Stimulated activated memory B cell treated with anti-CD40 and anti-IgM and Interleukin-4, amounts not matched to agents 10 μg/mL and 1 μg/mL and 100 μg/mL, for 72 hours (primary cell): ENCODE measurements around the gene CELA2B.
A peak's percentile ranks its signal among the peaks of the same experiment; 100 is the strongest.
"Not testable (repeated sequence)": the region's sequence is repeated elsewhere in the genome, so short reads cannot be mapped to it uniquely, and the experiment has no call there.

Experiments
- ATAC-seq: fragments of 150-1000 bp; cut with Tn5 transposase; 2 replicates; pipeline ENCODE4 v1.10.0; 2021
- H3K27ac Mint-ChIP-seq: one replicate; pipeline ENCODE4 v1.8.0; 2022; ENCODE audit warnings: mild to moderate bottlenecking, mixed read lengths
- H3K27me3 Mint-ChIP-seq: one replicate; pipeline ENCODE4 v1.8.0; 2022; ENCODE audit warnings: mixed read lengths
- H3K36me3 Mint-ChIP-seq: one replicate; pipeline ENCODE4 v1.8.0; 2022; ENCODE audit warnings: mixed read lengths
- H3K4me1 Mint-ChIP-seq: one replicate; pipeline ENCODE4 v1.8.0; 2022; ENCODE audit warnings: mixed read lengths
- H3K4me3 Mint-ChIP-seq: one replicate; pipeline ENCODE4 v1.8.0; 2022; ENCODE audit warnings: mild to moderate bottlenecking, moderate library complexity, mixed read lengths
- H3K9me3 Mint-ChIP-seq: one replicate; pipeline ENCODE4 v1.8.0; 2022; ENCODE audit warnings: mixed read lengths

The CELA2B gene

DNA sequence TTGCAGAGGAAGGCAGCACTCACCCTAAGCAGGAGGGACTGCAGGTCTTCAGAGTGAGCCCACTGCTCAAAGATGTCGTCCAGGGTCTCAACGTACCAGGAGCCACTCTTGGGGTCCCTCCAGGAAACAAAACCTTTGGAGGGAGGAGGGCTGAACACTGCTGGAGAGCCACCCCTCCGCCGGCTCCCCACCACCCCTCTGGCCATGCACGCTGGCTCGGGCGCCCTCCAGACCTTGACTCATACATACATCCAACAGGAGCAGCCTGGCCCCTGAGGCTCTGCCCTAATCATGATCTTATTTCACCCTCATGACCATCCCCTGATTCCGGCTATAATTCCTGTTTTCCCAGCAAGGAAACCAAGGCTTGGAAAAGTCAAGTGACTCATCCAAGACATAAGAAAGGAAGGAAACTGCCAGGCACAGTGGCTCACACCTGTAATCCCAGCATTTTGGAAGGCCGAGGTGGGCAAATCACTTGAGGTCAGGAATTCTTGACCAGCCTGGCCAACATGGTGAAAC is 18.0 kb downstream of the CELA2B start:
- peaks cover 68% of the 10 kb centered on the region for H3K36me3 Mint-ChIP-seq
- no peaks in the 10 kb centered on the region for H3K9me3 Mint-ChIP-seq
- no peak overlapping the region for H3K27ac Mint-ChIP-seq
- H3K4me1 Mint-ChIP-seq, result no peaks in the 10 kb centered on the region
- H3K4me3 Mint-ChIP-seq, result no peak overlapping the region
- ATAC-seq, result no peak
- no peaks in the 10 kb centered on the region for H3K27me3 Mint-ChIP-seq

DNA sequence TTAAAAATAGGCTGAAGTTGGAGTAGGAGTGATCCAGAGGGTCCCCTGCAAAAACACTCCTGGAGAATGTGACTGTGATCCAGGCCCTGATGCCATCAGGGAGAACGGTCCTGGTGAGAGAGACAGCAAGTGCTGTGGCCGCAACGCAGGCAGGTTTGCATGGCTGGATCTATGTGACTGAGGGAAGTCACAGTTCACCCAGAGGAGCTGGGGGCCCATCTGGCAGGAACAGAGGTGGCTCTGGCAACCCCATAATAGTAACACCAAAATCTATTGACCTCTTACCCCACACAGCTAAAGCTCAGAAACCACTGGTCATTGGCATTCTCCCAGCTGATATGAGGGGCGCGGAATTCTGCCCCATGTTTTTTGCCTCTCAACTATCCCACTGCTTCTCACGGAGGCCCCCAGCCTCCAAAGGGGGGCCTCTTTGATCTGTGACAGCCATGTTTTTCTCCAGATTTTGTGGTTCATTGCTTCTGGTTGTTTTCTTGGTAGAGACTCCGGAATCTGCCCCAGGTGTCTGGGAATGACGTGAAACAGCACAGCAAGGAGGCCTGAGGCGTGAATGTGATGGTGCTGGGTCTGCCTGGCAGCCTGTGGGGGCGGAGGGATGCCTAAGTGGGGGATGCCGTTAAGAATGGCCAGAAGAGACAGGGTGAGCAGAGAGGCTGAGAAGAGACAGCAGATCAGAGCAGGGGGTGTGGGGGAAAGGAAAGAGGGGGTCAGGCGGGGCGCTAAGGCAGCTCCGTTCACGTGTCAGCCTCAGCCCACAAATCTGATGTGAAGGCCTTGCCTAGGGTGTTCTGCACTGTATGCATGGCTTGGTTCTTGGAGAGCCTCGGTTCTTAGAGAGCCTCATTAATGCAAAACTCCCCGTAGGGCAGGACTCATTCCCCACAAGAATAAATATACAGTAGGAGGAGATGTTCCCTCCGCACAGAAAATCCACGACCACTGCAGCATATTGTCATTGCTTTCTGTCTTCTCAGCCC is 24.6 kb downstream of the CELA2B start:
- Mint-ChIP-seq H3K4me1 (no peaks in the 10 kb centered on the region), H3K27me3 (no peaks in the 10 kb centered on the region), H3K36me3 (peaks cover 53% of the 10 kb centered on the region), H3K4me3 (no peak overlapping the region), H3K9me3 (no peaks in the 10 kb centered on the region), H3K27ac (no peak overlapping the region)
- ATAC-seq, result no peak

DNA sequence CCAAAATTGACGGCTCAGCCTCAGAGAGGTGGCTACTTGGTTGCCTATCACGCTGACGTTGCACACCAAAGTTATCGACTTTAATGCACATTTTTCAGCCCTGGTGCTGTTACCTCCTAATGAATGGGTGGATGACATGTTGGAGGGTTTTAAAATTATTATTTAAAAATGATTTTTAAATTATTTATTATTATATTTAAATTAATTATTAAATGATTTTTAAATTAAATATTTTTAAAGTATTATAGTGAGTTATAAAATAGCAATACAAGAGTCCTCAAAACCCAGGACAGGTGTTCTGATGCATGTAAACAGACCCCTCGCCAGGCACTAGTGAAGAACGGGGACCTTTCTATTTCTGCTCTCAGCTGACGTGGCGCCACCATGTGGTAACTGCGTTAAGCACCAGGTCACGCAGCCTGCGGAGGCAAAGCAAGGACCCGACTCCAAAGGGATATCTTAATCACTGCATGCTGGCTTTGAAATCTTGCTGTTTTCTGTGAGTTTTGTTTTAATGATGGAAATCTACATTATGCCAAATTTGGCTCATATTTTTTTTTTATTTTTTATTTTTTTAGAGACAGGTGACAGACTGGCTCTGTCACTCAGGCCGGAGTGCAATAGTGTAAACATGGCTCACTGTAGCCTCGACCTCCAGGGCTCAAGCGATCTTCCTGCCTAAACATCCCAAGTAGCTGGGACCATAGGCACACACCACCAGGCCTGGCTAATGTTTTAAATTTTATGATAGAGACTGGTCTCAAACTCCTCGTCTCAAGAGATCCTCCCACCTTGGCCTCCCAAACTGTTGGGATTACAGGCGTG is 25.5 kb downstream of the CELA2B start:
- Mint-ChIP-seq H3K4me1 (no peaks in the 10 kb centered on the region), H3K27me3 (no peaks in the 10 kb centered on the region), H3K27ac (no peak overlapping the region), H3K36me3 (peaks cover 48% of the 10 kb centered on the region), H3K9me3 (no peaks in the 10 kb centered on the region), H3K4me3 (no peak overlapping the region)
- ATAC-seq, result no peak

DNA sequence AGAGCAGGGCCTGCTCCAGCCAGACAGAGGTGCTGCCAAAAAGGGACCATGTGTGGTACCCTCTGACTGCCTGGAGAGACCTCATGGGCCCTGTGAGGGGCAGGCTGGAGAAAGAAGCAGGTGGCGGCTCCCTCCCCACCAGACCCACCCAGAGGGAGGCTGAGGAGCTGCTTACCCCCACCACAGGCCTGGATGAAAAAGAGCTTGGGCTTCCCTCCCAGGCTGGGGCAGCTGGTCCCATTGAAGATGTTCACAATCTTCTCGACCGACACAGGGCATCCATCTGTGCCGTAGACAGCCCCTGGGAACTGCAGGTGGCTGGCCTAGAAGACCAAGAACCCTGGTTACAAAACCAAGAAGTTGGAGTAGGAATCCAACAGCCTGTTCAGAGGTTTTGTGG is 28.5 kb downstream of the CELA2B start:
- Mint-ChIP-seq H3K36me3 (peaks cover 34% of the 10 kb centered on the region), H3K4me3 (no peak overlapping the region), H3K27ac (no peak overlapping the region), H3K9me3 (no peaks in the 10 kb centered on the region), H3K27me3 (no peaks in the 10 kb centered on the region), H3K4me1 (peaks cover 7% of the 10 kb centered on the region)
- no peak for ATAC-seq

DNA sequence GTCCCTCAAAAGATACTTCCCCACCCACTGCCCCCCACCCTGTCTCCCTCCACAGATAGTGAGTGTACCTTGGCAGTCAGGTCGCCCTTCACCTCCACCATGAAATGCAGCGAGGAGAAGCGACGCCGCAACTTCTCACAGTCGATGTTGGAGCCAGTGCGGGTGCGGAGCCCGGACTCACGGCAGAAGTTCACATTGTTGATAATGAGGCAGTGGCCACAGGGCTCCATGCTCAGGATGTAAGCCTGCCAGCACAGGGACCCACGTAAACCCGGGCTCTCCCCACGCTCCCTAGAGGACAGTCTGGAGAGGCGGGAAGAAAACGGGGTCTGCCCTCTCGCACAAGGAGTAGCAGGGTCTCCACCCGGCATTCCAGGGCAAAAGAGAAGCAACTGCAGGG is 30.9 kb downstream of the CELA2B start:
- Mint-ChIP-seq H3K27ac (no peak overlapping the region), H3K9me3 (no peaks in the 10 kb centered on the region), H3K4me1 (peaks cover 15% of the 10 kb centered on the region), H3K36me3 (peaks cover 33% of the 10 kb centered on the region), H3K27me3 (no peaks in the 10 kb centered on the region), H3K4me3 (no peak overlapping the region)
- no peak for ATAC-seq

DNA sequence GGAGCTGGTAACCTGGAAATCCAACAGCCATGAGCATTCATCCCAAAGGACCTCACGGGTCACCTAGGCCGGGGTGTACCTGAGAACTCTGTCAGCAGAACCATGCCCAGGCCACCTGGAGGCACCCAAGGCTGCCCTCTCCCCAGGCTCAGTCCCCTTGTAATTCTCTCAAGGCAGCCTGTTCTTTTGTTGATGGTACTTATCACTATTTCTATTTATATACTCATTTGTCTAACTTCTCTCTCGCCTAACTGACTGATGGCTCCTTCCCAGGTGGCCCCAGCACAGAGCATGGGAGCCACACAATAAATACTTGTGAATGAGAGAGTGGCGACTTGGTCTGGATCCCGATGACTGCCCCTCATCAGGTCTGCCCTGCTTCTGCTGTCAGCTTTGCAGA is 31.4 kb downstream of the CELA2B start:
- Mint-ChIP-seq H3K27ac (no peak overlapping the region), H3K4me3 (no peak overlapping the region), H3K27me3 (no peaks in the 10 kb centered on the region), H3K9me3 (no peaks in the 10 kb centered on the region), H3K36me3 (peaks cover 33% of the 10 kb centered on the region), H3K4me1 (peaks cover 15% of the 10 kb centered on the region)
- ATAC-seq, result no peak

DNA sequence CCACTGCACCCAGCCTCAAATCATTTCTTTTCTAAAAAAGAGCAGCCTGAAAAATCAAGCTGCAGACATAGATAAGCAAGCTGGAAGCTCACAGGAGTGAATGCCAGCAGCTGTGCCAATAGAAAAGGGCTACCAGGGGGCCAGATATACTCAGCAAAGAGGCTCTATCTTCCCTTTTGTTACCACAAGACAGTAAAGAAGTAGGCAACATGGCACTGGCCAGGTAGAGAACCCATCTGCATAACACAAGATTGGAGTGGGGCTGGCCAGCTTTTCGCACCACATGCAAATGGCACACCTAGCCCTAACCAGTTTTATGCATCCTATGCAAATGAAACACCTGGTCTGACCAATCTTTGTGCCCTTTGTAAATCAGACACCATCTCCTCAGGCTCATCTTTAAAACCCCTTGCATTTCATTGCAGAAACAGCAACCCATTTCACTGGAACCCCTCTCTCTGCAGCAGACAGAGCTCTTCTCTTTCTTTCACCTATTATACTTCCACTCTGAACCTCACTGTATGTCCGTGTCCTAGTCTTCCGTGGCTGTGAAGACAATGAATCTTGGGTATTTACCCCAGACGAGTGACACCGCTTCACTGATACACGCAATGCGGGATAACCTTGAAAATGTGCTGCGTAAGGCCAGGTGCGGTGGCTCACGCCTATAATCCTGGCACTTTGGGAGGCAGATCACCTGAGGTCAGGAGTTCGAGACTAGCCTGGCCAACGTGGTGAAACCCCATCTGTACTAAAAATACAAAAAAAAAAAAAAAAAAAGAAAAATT is 33.0 kb downstream of the CELA2B start:
- peaks cover 35% of the 10 kb centered on the region for H3K36me3 Mint-ChIP-seq
- no peak overlapping the region for H3K4me3 Mint-ChIP-seq
- no peaks in the 10 kb centered on the region for H3K27me3 Mint-ChIP-seq
- no peak for ATAC-seq
- peaks cover 15% of the 10 kb centered on the region for H3K4me1 Mint-ChIP-seq
- H3K27ac Mint-ChIP-seq, result no peak overlapping the region
- H3K9me3 Mint-ChIP-seq, result no peaks in the 10 kb centered on the region

DNA sequence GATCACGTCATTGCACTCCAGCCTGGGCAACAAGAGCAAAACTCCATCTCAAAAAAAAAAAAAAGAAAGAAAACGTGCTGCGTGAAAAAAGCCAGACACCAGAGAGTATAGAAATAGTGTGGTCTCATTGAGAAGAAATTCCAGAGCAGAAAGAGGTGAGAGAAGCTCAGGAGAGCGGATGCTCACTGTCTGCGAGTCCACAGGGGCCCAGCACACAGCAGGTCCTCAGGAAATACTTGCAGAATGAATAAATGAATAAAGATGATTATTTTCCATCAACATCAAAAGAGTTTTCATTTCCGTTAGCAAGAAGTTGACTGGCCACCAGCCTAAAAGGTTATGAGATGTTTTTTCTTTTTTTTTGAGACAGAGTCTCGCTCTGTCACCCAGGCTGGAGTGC is 33.7 kb downstream of the CELA2B start:
- Mint-ChIP-seq H3K27ac (no peak overlapping the region), H3K9me3 (no peaks in the 10 kb centered on the region), H3K27me3 (no peaks in the 10 kb centered on the region), H3K36me3 (peaks cover 35% of the 10 kb centered on the region), H3K4me1 (peaks cover 22% of the 10 kb centered on the region), H3K4me3 (no peak overlapping the region)
- ATAC-seq, result no peak

DNA sequence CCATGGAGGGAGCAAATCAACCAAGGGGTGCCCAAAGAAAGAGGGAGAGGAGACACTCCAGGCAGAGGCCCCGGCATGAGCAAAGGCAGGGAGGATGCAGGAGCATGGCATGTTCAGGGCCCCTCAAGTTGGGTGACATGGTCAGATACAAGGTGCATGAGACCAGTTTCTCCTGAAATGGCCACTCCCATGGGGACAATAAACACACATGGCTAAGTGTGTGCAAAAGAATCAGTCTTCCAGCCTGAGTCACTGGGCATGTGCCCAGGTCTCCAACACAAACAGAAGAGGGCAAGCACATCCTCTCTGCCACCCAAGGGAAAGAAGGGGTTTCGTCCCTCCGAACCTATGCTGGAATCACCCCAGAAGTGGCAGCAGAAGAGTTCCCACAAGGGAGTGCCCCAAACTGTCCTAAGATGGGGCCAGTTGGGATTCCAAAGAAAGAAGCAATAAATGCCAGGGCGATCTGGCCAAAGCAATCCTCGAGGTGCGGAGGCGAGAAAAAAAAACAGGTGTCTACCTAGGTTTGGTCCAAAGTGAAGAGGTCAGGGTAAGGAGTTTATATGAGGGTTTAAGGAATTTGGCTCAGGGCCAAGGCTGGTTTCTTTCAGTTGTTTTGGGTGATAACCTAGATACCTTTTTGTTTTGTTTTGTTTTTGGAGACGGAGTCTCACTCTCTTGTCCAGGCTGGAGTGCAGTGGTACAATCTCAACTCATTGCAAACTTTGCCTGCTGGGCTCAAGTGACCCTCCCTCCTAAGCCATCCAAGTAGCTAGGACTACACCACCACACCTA is 34.9 kb downstream of the CELA2B start:
- H3K9me3 Mint-ChIP-seq, result no peaks in the 10 kb centered on the region
- H3K36me3 Mint-ChIP-seq, result peaks cover 31% of the 10 kb centered on the region
- peaks cover 32% of the 10 kb centered on the region for H3K4me1 Mint-ChIP-seq
- no peak for ATAC-seq
- H3K4me3 Mint-ChIP-seq, result no peak overlapping the region
- H3K27ac Mint-ChIP-seq, result peak overlapping the region; percentile 7
- H3K27me3 Mint-ChIP-seq, result no peaks in the 10 kb centered on the region

DNA sequence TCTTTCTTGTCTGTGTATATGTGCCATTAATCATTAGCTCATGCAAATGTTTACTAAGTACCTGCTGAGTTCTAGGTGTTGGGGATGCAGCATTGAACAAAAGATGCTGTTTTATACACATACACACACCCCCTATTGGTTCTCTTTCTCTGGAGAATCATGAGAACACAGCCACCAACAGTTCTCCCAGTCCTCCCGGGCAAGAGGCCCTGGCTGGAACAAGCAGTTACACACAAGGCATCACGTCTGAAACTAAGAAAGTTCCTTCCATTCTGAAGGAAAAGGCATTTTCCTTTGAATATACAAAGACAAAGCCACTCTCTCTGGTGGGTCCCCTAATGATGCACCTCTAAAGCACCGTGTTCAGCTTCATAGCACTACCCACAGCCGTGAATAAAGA is 37.3 kb downstream of the CELA2B start:
- no peaks in the 10 kb centered on the region for H3K9me3 Mint-ChIP-seq
- ATAC-seq, result no peak
- no peaks in the 10 kb centered on the region for H3K27me3 Mint-ChIP-seq
- H3K36me3 Mint-ChIP-seq, result peaks cover 49% of the 10 kb centered on the region
- H3K27ac Mint-ChIP-seq, result no peak overlapping the region
- H3K4me3 Mint-ChIP-seq, result no peak overlapping the region
- H3K4me1 Mint-ChIP-seq, result peaks cover 43% of the 10 kb centered on the region

DNA sequence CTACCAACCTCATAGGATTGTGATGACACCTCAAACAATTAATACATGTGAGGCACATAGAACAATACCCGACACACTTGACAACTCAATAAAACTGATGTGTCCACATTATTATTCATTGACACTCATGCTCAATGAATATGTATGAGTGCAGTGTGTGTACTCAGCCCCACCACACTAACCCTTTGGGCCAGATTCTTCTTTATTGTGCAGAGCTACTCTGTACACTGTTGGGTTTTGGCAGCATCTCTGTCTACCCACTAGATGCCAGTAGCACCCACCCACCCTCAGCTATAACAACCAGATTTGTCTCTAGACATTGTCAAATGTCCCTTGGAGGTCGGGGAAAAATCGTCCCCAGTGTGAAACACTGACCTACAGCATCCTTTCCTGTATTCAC is 38.0 kb downstream of the CELA2B start:
- peaks cover 53% of the 10 kb centered on the region for H3K36me3 Mint-ChIP-seq
- peaks cover 40% of the 10 kb centered on the region for H3K4me1 Mint-ChIP-seq
- no peak overlapping the region for H3K27ac Mint-ChIP-seq
- H3K4me3 Mint-ChIP-seq, result no peak overlapping the region
- no peaks in the 10 kb centered on the region for H3K27me3 Mint-ChIP-seq
- no peak for ATAC-seq
- H3K9me3 Mint-ChIP-seq, result no peaks in the 10 kb centered on the region

DNA sequence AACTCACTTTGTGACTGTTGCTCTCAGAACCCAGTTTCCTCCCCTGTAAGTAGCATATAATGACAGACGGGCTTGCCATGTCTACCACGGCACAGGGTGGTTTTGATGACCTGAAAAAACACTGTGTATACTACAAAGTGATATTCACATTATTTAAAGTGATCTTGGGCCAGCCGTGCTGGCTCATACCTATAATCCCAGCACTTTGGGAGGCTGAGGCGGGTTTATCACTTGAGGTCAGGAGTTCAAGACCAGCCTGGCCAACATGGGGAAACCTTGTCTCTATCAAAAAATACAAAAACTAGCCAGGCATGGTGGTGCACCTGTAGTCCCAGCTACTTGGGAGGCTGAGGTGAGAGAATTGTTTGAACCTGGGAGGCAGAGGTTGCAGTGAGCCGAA is 38.7 kb downstream of the CELA2B start:
- H3K27me3 Mint-ChIP-seq, H3K4me3 Mint-ChIP-seq, H3K9me3 Mint-ChIP-seq, ATAC-seq: not testable (repeated sequence)
- peaks cover 58% of the 10 kb centered on the region for H3K36me3 Mint-ChIP-seq
- H3K4me1 Mint-ChIP-seq, result peaks cover 40% of the 10 kb centered on the region
- H3K27ac Mint-ChIP-seq, result peak overlapping the region; percentile 74

DNA sequence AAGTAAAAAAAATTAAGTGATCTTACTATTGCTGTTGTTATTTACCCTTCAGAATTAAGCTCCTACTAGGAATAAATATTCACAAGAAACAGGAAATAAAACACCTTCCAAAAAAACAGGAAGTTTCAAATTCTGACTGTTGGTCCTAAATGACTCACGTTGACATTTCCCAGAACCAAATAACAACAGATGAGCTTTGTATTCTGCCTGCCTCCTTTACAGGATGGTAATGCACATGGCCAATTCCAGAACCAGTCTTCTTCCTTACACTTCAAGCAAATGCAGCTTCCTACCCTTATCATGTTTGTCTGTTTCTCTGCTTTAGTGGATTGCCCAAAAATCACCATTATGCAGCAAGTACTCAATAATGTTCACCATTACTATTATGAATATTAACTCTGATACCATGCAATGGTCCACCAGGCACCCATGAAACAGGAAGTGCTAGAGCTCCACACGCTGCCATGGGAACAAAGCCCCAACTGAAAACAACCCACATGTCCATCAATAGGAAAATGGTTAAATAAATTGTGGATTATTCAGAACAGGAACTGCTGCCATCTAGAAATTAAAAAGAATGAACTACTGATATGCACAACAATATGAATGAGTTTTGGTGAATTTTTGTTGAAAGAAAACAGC is 39.2 kb downstream of the CELA2B start:
- H3K4me3 Mint-ChIP-seq, result no peak overlapping the region
- H3K36me3 Mint-ChIP-seq, result peaks cover 59% of the 10 kb centered on the region
- H3K4me1 Mint-ChIP-seq, result peaks cover 42% of the 10 kb centered on the region
- no peaks in the 10 kb centered on the region for H3K9me3 Mint-ChIP-seq
- peak; percentile 58 for ATAC-seq
- peak overlapping the region; percentile 74 for H3K27ac Mint-ChIP-seq
- no peaks in the 10 kb centered on the region for H3K27me3 Mint-ChIP-seq

DNA sequence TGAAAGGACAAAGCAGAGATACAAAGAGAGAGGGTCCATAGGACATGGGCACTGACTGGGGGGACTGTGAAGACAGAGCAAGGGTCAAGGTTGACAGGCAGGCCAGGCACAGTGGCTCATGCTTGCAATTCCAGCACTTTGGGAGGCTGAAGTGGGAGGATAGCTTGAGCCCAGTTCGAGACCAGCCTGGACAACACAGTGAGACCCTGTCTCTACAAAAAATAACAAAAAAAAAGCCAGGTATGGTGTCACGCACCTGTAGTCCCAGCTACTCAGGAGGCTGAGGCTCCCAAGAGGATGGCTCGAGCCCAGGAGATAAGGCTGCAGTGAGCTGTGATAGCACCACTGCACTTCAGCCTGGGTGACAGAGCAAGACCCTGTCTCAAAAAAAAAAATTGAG is 43.7 kb downstream of the CELA2B start:
- ATAC-seq, result no peak
- Mint-ChIP-seq H3K27ac (peak overlapping the region; percentile 6), H3K4me3 (no peak overlapping the region), H3K27me3 (no peaks in the 10 kb centered on the region), H3K36me3 (peaks cover 35% of the 10 kb centered on the region), H3K4me1 (peaks cover 46% of the 10 kb centered on the region), H3K9me3 (no peaks in the 10 kb centered on the region)
